Ishikawa (cell line): Measurements from ENCODE around the gene EDC4.

ENCODE experiments used
- CREB1 ChIP-seq: IDR thresholded peaks from 2 replicates; pipeline ENCODE4 v1.6.1; 2012; ENCODE audit warnings: low read depth
- EGR1 ChIP-seq: IDR thresholded peaks from 2 replicates; pipeline ENCODE4 v1.6.1; 2012
- EP300 ChIP-seq: IDR thresholded peaks from 2 replicates; pipeline ENCODE4 v1.6.1; 2012; ENCODE audit warnings: borderline replicate concordance
- FOXM1 ChIP-seq: IDR thresholded peaks from 2 replicates; pipeline ENCODE4 v1.6.1; 2012; ENCODE audit warnings: low read depth, borderline replicate concordance
- MAX ChIP-seq: IDR thresholded peaks from 2 replicates; pipeline ENCODE4 v1.6.1; 2012
- RAD21 ChIP-seq: IDR thresholded peaks from 2 replicates; pipeline ENCODE4 v1.6.1; 2012; ENCODE audit warnings: low read depth
- TAF1 ChIP-seq: IDR thresholded peaks from 2 replicates; pipeline ENCODE4 v1.6.1; 2012; ENCODE audit warnings: low read depth, mild to moderate bottlenecking
- USF1 ChIP-seq: IDR thresholded peaks from 2 replicates; pipeline ENCODE4 v1.6.1; 2012
- YY1 ChIP-seq: IDR thresholded peaks from 2 replicates; pipeline ENCODE4 v1.6.1; 2012; ENCODE audit warnings: low read depth
- ZBTB7A ChIP-seq: IDR thresholded peaks from 2 replicates; pipeline ENCODE4 v1.6.1; 2012; ENCODE audit warnings: low read depth

GRCh38 chr16:67837811-67838210 lies 35.0 kb upstream of the EDC4 start:
- TF ChIP-seq EP300 (no peak), RAD21 (no peak), YY1 (no peak), USF1 (no peak), TAF1 (no peak), FOXM1 (no peak), EGR1 (no peak), CREB1 (no peak), MAX (no peak), ZBTB7A (no peak)
